Astrocyte of the hippocampus (primary cell): ENCODE measurements around the gene SEC61B.
"Not testable (repeated sequence)": the region's sequence is repeated elsewhere in the genome, so short reads cannot be mapped to it uniquely, and the experiment has no call there.

ENCODE experiments used
- DNase-seq: peaks from one replicate; pipeline ENCODE4 v3.0.0; 2011; ENCODE audit warnings: low read depth, low spot score

SEC61B gene

DNA sequence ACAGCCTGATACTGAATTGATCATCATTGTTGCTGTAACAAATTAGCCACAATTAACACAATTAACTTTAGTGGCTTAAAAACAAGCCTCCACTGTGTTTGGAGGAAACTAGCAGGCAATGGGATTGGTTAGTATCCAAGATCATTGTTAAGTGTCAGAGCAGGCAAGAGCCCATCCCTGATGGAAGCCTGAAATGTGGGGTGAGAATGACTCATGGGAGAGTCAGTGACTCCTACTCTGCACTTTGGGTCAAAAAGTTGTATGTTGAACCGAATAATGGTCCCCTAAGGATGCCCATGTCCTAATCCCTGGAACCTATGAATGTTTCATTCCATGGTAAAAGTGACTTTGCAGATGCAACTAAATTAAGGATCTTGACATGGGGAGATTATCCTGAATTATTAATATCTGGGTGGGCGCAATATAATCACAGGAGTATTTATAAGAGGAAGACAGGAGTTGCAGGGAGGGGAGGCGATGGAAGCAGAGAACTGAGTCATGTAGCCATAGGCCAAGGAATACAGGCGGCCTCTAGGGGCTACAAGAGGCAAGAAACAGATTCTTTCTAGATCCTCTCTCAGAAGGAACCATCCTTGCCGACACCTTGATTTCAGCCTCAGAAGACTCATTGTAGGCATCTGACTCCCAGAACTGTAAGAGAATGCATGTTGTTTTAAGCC, 29.2 kb upstream of the SEC61B start:
- no peak for DNase-seq

DNA sequence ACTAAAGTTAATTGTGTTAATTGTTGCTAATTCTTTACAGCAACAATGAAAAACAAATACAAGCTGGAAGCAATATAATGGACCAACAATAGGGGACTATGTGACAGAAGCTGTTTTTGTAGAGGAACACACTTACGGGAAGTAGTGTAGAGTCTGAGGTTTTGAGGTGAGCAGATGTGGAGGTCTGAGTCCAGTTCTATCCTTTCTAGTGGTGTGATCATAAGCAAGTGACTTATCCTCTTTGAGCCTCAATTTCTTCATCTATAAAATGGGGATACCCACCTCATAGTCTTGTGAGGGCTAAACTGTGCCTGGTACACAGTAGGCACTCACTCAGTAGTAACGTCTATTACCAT, 28.6 kb upstream of the SEC61B start:
- DNase-seq, result no peak

DNA sequence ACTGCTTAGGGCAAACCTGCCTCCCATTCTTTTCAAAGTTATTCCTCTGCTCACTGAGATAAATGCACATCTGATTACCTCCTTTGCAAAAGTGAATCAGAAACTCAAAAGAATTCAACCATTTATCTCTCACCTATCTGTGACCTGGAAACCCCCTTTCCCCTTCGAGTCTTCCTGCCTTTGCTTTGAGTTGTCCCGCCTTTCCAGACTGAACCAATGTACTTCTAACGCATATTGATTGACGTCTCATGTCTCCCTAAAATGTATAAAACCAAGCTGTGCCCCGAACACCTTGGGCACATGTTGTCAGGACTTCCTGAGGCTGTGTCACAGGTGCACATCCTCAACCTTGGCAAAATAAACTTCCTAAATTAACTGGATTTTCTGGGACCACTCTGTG, 25.6 kb upstream of the SEC61B start:
- DNase-seq, result not testable (repeated sequence)

DNA sequence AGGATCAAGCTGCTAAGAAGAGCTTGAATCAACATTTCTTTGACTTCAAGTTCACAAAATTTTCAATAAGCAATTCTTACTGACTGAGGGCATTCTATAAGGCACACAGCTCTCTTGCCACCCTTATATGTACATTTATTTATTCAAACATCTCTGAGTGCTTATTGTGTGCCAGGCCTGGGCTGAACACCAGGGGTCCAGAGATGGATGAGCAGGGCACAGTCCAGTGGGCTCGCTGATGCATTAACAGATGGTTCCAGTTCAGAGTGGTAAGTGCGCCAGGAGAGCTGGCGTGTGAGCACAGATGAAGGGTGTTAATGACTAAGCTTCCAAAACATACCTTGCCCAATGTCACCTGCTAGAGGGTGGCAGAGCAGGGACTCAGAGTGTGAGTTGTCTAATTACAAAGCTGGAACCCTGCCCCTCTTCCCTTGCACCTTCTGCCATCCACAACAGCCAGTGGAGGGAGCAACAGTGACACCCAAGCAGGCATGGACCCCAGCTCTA, 24.9 kb upstream of the SEC61B start:
- no peak for DNase-seq

DNA sequence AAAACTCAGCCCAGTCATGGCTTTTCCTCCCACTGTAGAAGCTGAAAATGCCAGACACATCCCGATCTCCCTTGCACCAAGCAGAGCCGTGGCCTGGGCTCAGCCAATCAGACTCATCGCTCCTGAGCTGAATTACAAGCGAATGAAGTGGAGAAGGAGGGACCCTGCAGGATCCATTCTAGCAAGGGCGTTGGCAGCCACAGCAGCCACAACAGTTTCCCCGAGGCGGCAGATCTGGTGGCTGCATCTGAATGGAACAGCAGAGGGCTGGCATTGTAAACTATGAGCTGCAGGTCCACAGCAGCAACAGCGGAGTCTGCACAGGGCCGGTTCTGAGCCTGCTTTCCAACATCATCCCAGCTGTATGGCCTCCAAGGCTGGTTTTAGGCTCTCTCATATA, 24.1 kb upstream of the SEC61B start:
- no peak for DNase-seq

DNA sequence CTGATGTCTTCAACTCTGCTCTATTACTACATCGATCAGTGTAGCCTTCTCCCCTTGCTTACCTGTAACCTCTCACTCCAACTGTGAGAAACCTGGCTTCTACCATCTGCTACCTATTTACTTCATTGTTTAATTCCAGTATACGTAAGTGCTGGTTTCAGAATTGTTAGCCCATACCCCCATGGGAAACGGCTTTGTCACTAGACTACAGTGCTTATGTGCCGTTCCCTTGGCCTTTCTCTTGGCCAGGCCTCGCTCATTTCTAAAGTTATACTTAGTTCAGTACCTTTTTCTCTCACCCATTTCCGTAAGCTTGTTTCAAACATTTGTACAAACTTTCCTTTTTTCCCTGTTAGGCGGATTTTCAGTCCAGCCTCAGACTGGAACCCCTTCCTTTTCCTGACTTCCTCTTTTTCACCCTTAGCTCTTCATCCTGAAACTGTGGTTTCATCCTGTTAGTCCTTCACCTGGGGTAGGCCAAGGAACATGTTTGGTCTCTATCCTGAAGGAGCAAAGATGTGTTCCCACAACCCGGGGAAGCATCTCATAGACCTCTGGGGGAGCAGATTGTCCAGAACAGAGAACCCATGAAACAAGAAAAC, 22.0 kb upstream of the SEC61B start:
- no peak for DNase-seq

DNA sequence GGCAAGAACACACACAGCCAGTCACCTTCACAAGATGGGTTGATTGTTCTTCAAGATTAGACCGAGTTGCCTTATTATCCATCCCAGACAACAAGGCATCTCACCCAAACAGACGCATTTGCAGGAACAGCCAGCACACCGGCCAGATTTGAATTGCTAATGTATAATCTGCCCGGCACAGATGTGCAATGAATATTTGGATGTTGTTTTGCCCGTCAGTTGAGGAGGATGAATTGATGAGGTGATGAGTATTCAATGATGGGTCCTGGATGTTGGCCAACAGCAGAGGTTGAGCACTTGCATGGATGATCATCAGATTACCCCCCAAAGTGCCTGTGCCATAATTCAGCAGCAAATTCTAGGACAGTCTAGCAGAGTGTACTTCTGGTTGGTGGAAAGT, 20.5 kb upstream of the SEC61B start:
- DNase-seq, result no peak

DNA sequence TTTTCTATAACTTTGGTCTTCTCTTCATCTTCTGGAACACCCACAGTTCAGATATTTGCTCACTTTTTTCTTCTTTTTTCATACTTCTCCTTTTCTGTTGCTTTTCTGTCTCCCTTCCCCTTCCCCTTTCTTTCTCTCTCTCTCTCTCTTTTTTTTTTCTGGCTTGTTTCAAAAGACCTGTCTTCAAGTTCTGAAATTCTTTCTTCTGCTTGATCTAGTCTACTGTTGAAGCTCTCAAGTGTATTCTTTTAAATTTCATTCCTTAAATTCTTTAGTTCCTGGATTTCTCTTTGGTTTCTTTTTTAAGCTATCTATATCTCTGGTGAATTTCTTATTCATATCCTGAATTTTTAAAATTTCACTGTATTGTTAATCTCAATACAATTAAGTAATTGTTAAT, 11.5 kb upstream of the SEC61B start:
- DNase-seq, result no peak

DNA sequence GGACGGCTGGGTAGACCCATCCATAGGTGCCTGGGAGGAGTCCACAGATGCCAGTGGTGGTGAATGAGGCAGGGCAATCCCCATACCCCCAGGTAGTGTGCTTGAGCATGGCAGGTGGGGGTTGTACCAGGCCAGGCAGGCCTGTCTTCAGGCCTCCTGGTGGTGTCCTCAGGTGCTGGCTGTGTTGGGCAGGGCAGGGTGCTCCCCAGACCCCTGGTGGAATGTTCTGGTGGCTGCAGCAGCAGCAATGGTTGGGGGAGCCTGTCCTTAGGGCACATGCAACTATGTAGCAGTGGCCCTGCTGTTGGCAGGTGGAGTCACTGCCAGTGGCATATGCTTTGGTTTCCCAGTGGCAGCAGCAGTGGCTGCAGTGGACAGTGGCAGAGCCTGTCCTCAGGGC, 10.3 kb upstream of the SEC61B start:
- DNase-seq, result no peak

DNA sequence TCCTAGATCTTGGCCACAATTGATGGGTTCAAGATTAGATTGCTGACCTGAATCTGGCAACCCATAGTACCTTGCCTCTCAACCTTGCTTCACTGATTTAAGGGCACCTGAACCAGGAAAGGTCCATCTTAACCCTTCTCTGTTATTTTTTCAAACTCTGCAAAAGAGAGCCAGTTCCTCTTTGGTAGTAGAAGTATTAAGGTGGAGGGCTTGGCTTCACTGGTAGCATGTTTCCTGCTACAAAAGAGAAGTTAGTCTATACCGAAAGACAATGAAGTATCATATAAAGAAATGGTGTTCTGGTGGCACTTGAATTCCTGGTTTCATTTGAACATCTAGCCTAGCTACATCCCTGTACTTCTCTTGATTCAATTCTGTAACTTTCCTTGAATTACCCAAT, 8.9 kb upstream of the SEC61B start:
- DNase-seq, result no peak

DNA sequence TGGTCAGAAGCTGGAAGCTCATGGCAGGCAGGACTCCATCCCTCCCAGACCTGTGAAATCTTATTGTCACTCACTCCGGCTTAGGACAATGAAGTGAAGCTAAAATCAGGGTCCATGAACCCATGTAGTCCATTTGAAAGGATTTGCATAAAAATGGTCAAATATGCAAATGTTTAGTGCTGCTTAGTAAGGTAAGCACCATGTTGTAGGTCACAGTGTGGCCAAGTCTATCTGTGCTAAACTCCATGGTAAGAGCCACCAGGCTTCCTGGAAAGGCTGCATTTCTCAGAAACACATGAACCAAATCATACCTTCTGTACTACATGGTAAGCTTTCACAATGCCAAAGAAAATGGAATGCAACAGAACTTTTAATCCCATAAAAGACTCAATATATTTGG, 6.0 kb upstream of the SEC61B start:
- no peak for DNase-seq

DNA sequence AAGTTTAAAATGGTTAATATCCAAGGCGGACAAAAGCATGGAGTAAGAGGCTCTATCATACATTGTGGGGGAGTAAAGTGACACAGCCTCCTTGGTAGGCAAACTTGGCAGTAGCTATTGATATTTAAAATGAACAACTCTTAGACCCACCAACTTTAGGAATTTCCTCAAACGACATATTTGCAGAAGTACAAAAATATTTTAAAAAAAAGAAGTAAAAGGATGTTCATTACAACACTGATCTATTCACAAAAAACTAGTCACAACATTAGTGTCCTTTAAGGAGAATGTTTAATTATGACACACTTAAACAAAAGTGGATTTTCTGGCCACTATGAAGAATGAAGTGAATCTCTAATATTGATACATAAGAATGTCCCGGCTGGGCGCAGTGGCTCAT, 2.1 kb upstream of the SEC61B start:
- no peak for DNase-seq

DNA sequence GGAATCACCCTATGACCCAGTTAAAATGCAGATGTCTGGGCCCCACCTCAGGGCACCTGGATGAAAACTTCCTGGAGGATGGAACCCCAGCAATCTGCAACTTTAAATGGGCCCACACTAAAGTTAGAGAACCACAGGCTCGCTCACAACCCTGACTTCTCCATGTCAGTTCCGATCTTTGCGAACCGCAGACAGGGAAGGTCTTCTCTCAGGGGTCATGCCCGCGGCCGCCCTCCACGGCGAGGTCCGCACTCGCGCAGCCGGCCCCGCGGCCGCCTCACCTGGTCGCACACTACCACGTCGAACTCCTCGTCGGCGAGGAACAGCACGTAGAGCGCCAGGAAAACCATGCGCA, 839 bp upstream of the SEC61B start:
- DNase-seq, result no peak

DNA sequence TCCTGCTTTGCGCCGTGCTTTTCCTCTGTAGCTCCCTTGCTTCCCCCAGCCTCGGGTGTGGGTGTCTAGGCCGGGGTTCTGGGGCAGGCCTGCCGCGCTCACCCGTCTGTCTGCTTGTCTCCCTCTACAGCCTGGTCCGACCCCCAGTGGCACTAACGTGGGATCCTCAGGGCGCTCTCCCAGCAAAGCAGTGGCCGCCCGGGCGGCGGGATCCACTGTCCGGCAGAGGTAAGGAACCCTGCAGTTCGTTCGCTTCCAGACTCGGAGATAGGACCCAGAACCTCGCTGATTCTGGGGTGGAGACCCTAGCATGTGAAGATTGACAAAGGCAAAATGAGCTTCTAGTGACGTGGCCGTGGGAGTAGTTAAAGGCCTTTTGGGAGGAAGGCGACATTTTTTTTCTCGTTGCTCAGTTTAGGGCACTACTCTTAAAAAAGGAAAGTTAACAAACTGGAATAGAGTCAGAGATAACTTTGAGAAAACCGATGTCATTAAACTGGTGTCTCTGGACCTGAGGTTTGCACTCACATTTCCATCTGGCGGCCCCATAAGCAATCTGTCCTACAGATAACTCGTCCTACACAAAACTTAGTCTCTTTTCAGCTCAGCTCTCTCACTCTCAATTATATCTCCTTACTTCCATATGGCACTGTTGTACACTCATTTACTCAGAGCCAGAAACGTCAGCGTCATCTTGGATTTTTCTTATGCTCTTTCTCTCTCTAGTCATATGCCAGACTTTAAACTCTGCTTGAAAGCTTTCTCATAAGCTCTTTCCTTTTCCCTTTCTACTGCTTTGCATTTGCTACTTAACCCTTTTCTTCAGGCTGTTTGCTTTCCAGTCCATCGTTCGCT, 561 bp downstream of the SEC61B start:
- no peak for DNase-seq

DNA sequence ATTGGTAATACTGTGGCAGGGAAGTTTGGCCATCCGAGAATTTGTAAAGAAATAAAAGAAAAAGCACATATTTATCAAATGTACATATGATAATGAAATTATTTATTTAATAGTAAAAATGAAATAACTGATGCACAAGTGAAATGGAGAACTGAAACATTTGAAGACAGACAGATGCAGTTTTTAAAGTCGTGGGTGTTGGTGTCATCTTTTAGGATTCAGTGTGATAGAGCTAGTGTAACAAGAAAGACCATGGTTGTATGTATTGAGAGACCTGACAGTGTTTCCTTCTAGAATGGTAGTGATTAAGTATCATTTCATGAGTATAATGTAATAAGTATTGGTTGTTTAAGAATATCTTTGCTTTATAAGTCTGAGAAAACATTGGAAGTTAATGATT, 2.4 kb downstream of the SEC61B start:
- no peak for DNase-seq

DNA sequence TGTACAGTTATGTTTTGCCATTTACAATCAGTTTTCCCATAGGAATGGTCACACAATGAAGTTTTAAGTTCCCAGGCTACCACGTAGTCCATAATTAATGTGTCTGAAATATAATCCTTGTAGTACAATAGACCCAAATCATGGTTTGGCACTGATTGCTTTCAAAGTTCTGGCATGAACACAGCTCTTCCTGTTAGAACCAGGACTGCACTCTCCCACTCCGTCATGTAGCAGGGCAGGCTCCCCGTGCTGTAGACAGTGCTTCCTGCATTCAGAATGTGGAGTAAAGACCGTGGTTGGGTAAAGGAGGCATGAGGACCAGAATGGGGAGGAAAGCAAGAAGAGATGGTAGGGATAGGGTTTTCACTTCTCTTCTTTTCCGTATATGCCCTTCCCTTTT, 4.0 kb downstream of the SEC61B start:
- DNase-seq, result no peak

DNA sequence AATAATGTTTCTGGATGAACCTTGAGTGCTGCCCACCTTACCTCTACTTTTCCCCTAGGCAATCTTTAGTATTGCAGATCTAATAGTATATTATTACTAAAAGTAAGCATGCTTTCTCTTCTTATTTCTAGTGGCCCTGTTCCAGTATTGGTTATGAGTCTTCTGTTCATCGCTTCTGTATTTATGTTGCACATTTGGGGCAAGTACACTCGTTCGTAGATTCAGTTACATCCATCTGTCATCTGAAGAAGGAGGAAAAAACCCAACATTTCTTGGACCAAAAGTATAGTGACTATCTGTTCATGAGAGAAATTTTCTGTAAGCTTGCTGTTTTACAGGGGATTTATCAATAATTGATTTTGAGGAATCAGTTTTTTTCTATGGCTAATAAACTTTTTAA, 8.1 kb downstream of the SEC61B start:
- DNase-seq, result no peak

DNA sequence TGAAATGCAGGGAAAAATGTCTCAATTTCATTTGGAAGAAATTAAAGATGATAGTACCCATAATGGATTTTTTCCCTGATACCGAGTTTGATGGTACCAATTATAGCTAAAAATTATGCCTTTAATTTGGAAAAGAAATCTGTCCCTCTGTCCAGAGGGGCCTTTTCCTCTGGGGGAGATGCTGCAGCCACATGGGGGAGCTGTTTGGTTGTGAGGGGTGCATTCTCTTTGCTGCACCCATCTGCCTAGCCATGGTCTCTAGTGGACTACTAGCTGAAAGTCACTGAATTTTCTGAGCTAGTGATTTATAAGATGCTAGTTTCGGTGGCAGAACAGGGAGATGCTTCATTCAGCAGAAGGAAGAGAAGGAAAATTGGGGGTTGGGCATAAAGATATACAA, 9.6 kb downstream of the SEC61B start:
- DNase-seq, result peak; percentile 32

DNA sequence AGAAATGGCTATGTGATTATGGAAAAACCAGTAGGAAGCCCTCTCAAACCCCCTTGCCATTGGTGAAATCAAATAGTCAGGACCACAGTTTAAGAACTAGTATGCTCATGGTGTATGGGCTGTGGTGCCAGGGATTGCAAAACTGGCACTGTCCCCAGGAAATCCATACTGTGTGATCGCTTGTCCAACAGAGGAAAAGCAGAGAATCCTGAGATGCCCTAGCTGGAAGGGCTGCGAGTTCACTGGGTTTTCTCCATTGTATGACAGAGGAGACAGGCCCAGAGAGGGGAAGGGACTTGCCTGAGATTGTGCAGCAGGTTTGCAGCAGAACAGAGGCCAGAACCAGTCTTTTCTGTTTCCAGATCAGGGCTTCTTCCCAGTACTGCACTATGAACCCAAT, 12.5 kb downstream of the SEC61B start:
- no peak for DNase-seq

DNA sequence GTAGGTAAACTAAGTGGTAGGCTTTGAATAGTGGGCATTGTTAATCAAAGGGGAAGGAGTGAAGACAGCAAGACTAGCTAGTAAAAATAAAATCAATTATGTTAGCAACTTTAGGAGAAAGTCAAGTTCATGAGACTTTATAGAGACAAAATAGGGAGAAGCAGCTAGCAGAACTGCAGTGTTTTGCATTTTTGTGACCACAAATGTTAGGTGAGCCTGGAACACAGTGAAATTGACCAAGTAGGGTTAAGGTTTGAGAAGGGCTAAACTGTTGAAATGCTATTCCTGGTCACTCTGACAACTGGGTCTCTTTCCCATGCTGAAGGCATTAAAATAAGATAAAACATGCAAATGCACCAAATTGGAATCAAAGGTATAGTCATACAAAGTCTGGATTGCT, 13.0 kb downstream of the SEC61B start:
- no peak for DNase-seq

DNA sequence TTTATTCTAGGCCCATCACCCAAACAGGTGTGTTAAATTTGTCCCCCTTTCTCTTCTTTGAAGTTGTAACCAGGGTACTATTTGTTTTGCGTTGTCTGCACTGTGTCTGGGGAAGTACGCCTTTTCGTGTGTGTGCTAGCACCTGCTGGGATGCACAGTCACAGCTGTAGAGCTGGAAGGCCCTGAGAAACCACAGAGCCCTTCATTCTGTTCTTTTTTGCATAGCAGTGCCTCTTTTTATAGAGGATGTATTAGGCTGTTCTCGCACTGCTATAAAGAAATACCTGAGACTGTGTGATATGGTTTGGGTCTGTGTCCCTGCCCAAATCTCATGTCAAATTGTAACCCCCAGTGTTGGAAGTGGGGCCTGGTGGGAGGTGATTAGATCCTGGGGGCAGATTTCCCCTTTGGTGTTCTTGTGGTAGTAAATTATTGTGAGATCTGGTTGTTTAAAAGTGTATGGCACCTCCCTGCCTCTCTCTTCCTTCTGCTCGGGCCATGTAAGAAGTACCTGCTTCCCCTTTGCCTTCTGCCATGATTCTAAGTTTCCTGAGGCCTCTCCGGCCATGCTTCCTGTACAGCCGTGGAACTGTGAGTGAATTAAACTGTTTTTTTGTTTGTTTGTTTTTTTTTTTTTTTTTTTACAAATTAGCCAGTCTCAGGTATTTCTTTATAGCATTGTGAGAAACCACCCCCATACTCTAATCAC, 14.0 kb downstream of the SEC61B start:
- no peak for DNase-seq

DNA sequence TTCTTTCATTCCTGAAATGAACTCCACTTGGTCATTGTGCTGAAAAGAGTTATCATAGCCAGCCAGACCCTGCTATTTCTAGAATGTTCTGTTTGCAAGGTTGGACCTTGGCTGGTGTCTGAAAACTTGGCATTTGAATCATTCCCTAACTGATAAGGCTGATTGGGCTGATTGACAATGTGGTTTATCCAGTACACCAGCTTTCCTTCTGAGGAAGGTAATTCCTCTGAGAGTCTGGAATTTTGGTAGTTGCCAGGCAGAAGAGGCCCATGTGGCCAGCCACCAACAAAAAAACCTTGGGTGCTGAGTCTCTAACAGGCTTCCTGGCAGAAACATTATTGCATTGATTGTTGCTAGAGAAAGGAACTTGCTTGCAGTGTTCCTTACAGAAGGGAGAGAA, 15.3 kb downstream of the SEC61B start:
- peak; percentile 71 for DNase-seq
